Activated B cell treated with CpG ODN at 0.5 μM for 24 hours (primary cell): Measurements from ENCODE around the gene UBL4B. TPM values are rescaled to one million over a fixed set of nuclear protein-coding genes. Genes with fewer than 3 reads are reported as not detected.
A peak's percentile ranks its signal among the peaks of the same experiment; 100 is the strongest.

Experiments
- ATAC-seq: fragments of 200-7000 bp; cut with Tn5 transposase; one replicate; pipeline ENCODE4 v1.10.0; 2021; ENCODE audit warnings: low read depth, mild to moderate bottlenecking, moderate library complexity
- CTCF ChIA-PET: fragments of 350-600 bp; sonication (Branson Sonifier 250); formaldehyde crosslinking; loops from one replicate; lab custom pipeline; 2021; ENCODE audit warnings: antibody characterized with exemption; lab: Charles Lee
- POLR2A ChIA-PET: fragments of 350-600 bp; sonication (Branson Sonifier 250); formaldehyde crosslinking; loops from one replicate; lab custom pipeline; 2021; ENCODE audit warnings: antibody characterized with exemption; lab: Charles Lee
- DNase-seq: peaks from one replicate; pipeline ENCODE4 v3.0.0; 2022
- H3K27ac Mint-ChIP-seq: one replicate; pipeline ENCODE4 v1.8.0; 2020; ENCODE audit warnings: mixed read lengths
- H3K27me3 Mint-ChIP-seq: one replicate; pipeline ENCODE4 v1.8.0; 2021; ENCODE audit warnings: mixed read lengths
- H3K36me3 Mint-ChIP-seq: one replicate; pipeline ENCODE4 v1.8.0; 2021; ENCODE audit warnings: low read depth, mixed read lengths
- H3K4me1 Mint-ChIP-seq: one replicate; pipeline ENCODE4 v1.8.0; 2021; ENCODE audit warnings: mixed read lengths
- H3K4me3 Mint-ChIP-seq: one replicate; pipeline ENCODE4 v1.8.0; 2020; ENCODE audit warnings: mild to moderate bottlenecking, mixed read lengths
- H3K9me3 Mint-ChIP-seq: one replicate; pipeline ENCODE4 v1.8.0; 2020; ENCODE audit warnings: mixed read lengths
- CTCF ChIP-seq: fragments of 200-600 bp; IDR thresholded peaks from one replicate; pipeline ENCODE4 v1.8.0; 2022; ENCODE audit warnings: antibody characterized with exemption, mild to moderate bottlenecking
- intact Hi-C: fragments of 100-400 bp; cut with micrococcal nuclease; formaldehyde crosslinking; loops from one replicate; pipeline ENCODE4 v1.15.1; 2024
- total RNA-seq: library from RNA; stranded (reverse); gene quantifications from 2 replicates; pipeline ENCODE4 v1.2.3, GENCODE V29; 2022

Gene UBL4B
- total RNA-seq, 1 donor from 2014 or later, result not detected

- ChIA-PET CTCF (interaction anchor here (1.6 to 6.7 kb wide), 2 partner anchors 14 to 48 kb away, joined by 7 to 78 read pairs; no protein-coding TSS in a partner anchor), POLR2A (no interaction called here)
- Mint-ChIP-seq H3K27me3 (peaks cover 3% of the 10 kb centered on the region), H3K9me3 (no peaks in the 10 kb centered on the region), H3K4me3 (no peak overlapping the region), H3K4me1 (peaks cover 16% of the 10 kb centered on the region), H3K36me3 (no peaks in the 10 kb centered on the region), H3K27ac (peak overlapping the region; percentile 5)
- peak; percentile 42 for ATAC-seq
- DNase-seq, result no peak
- TF ChIP-seq CTCF, result no peak
- intact Hi-C loops, result loop anchor here (5.0 kb wide), 1 partner anchor 35 kb away; no protein-coding TSS in a partner anchor
Observed at GRCh38 chr1:110102081-110102480, 10.2 kb upstream of the UBL4B start.

- Mint-ChIP-seq H3K4me1 (peaks cover 16% of the 10 kb centered on the region), H3K36me3 (no peaks in the 10 kb centered on the region), H3K9me3 (no peaks in the 10 kb centered on the region), H3K27me3 (peaks cover 13% of the 10 kb centered on the region), H3K27ac (no peak overlapping the region), H3K4me3 (no peak overlapping the region)
- ATAC-seq (peak; percentile 88), DNase-seq (peak; percentile 51)
- CTCF ChIA-PET, result interaction anchor here (0.6 to 6.7 kb wide), 11 partner anchors 8 to 95 kb away, joined by 3 to 78 read pairs (median 4); partner anchors contain the start of gene STRIP1
- TF ChIP-seq CTCF, result peak; percentile 61
- POLR2A ChIA-PET, result interaction anchor here (0.5 to 1.1 kb wide), 3 partner anchors 10 to 75 kb away, joined by 4 read pairs; partner anchors contain the start of gene STRIP1
- intact Hi-C loops, result loop anchor here (1.0 kb wide), 3 partner anchors 18 to 77 kb away; no protein-coding TSS in a partner anchor
Observed at GRCh38 chr1:110106013-110106941, 6.0 kb upstream of the UBL4B start.

- H3K4me1 Mint-ChIP-seq, result no peaks in the 10 kb centered on the region
- POLR2A ChIA-PET, result no interaction called here
- H3K4me3 Mint-ChIP-seq, result no peak overlapping the region
- peaks cover 21% of the 10 kb centered on the region for H3K27me3 Mint-ChIP-seq
- no peak for TF ChIP-seq CTCF
- H3K36me3 Mint-ChIP-seq, result no peaks in the 10 kb centered on the region
- H3K9me3 Mint-ChIP-seq, result no peaks in the 10 kb centered on the region
- ATAC-seq, result no peak
- H3K27ac Mint-ChIP-seq, result no peak overlapping the region
- no peak for DNase-seq
- CTCF ChIA-PET, result interaction anchor here (1.9 kb wide), 1 partner anchor 9 kb away, joined by 6 read pairs; no protein-coding TSS in a partner anchor
- intact Hi-C loops, result no loop called here
Observed at GRCh38 chr1:110107867-110108469, 4.3 kb upstream of the UBL4B start.

- intact Hi-C loops, result no loop called here
- Mint-ChIP-seq H3K4me1 (no peaks in the 10 kb centered on the region), H3K27me3 (peaks cover 28% of the 10 kb centered on the region), H3K4me3 (no peak overlapping the region), H3K36me3 (no peaks in the 10 kb centered on the region), H3K9me3 (no peaks in the 10 kb centered on the region), H3K27ac (no peak overlapping the region)
- no peak for TF ChIP-seq CTCF
- no peak for DNase-seq
- ChIA-PET CTCF (no interaction called here), POLR2A (interaction anchor here (0.7 kb wide), 1 partner anchor 1468 kb away, joined by 3 read pairs; no protein-coding TSS in a partner anchor)
- ATAC-seq, result no peak
Observed at GRCh38 chr1:110111081-110111480, 1.2 kb upstream of the UBL4B start.

GRCh38 chr1:110112656-110113055 lies 413 bp downstream of the UBL4B start:
- TF ChIP-seq CTCF, result no peak
- Mint-ChIP-seq H3K4me1 (no peaks in the 10 kb centered on the region), H3K4me3 (no peak overlapping the region), H3K9me3 (no peaks in the 10 kb centered on the region), H3K36me3 (no peaks in the 10 kb centered on the region), H3K27ac (no peak overlapping the region), H3K27me3 (peaks cover 38% of the 10 kb centered on the region)
- ChIA-PET POLR2A (no interaction called here), CTCF (no interaction called here)
- ATAC-seq (no peak), DNase-seq (no peak)
- intact Hi-C loops, result no loop called here
